ENCODE measurements around the gene IGFL4. TPM values are rescaled to one million over a fixed set of nuclear protein-coding genes. Genes with fewer than 3 reads are reported as not detected.

IGFL4 gene
- total RNA-seq, 1 donor from 2014 or later, result 0.84 TPM

DNA sequence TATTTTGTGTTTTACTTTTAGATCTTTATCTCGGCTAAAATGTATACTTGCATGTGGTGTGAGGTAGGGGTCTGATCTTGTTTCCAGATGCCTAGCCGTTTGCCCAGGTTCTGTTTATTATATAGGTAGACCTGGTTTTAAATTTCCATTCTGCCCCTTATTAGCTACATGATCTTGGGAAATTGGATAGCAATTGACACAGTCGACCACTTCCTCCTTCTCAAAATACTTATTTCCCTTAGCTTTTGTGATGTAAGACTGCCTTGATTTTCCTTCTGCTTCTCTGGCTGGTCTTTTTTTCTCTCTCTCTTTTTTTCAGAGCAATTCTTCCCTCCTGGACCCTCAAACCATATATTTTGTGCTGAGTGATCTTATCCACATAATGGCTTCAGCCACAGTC lies 15.0 kb downstream of the IGFL4 start:
- Mint-ChIP-seq H3K36me3 (ENCODE audit: insufficient read depth) (peaks cover 8% of the 10 kb centered on the region), H3K4me3 (ENCODE audit: low read depth) (no peak overlapping the region), H3K27ac (no peak overlapping the region), H3K9me3 (ENCODE audit: low read depth) (peaks cover 4% of the 10 kb centered on the region), H3K27me3 (peaks cover 2% of the 10 kb centered on the region), H3K4me1 (ENCODE audit: low read depth) (peaks cover 10% of the 10 kb centered on the region)
- no peak for DNase-seq (ENCODE audit: low spot score, unreplicated experiment)
- TF ChIP-seq, protein P1, sequence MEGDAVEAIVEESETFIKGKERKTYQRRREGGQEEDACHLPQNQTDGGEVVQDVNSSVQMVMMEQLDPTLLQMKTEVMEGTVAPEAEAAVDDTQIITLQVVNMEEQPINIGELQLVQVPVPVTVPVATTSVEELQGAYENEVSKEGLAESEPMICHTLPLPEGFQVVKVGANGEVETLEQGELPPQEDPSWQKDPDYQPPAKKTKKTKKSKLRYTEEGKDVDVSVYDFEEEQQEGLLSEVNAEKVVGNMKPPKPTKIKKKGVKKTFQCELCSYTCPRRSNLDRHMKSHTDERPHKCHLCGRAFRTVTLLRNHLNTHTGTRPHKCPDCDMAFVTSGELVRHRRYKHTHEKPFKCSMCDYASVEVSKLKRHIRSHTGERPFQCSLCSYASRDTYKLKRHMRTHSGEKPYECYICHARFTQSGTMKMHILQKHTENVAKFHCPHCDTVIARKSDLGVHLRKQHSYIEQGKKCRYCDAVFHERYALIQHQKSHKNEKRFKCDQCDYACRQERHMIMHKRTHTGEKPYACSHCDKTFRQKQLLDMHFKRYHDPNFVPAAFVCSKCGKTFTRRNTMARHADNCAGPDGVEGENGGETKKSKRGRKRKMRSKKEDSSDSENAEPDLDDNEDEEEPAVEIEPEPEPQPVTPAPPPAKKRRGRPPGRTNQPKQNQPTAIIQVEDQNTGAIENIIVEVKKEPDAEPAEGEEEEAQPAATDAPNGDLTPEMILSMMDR (IDR thresholded peaks at IDR 0.05; ENCODE audit: unreplicated experiment), result no peak

DNA sequence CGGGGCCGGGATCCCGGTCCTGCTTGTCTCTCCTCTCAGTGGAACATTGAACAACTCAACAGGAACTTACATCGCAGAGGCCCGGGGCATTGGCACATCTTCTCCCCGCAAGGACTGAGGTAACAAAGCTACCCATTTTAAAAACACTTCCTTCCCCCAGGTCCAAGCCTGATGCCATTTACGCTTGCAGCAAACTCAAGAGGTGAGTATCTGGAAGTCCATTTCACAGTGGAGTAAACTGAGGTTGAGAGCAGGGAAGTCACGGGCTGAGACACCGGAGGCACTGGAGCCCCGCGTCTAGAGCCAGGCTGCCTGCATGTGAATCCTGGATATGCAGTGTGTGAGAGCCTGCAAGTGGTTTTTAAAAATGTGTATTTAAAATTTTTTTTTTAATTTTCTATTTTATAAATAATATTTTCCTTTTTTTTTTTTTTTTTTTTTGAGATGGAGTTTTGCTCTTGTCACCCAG lies 17.5 kb downstream of the IGFL4 start:
- Mint-ChIP-seq H3K27ac (no peak overlapping the region), H3K9me3 (ENCODE audit: low read depth) (peaks cover 4% of the 10 kb centered on the region), H3K36me3 (ENCODE audit: insufficient read depth) (peaks cover 8% of the 10 kb centered on the region), H3K4me1 (ENCODE audit: low read depth) (no peaks in the 10 kb centered on the region), H3K27me3 (no peaks in the 10 kb centered on the region), H3K4me3 (ENCODE audit: low read depth) (no peak overlapping the region)
- DNase-seq (ENCODE audit: low spot score, unreplicated experiment), result no peak
- TF ChIP-seq, protein P1 (IDR thresholded peaks at IDR 0.05; ENCODE audit: unreplicated experiment), result no peak

DNA sequence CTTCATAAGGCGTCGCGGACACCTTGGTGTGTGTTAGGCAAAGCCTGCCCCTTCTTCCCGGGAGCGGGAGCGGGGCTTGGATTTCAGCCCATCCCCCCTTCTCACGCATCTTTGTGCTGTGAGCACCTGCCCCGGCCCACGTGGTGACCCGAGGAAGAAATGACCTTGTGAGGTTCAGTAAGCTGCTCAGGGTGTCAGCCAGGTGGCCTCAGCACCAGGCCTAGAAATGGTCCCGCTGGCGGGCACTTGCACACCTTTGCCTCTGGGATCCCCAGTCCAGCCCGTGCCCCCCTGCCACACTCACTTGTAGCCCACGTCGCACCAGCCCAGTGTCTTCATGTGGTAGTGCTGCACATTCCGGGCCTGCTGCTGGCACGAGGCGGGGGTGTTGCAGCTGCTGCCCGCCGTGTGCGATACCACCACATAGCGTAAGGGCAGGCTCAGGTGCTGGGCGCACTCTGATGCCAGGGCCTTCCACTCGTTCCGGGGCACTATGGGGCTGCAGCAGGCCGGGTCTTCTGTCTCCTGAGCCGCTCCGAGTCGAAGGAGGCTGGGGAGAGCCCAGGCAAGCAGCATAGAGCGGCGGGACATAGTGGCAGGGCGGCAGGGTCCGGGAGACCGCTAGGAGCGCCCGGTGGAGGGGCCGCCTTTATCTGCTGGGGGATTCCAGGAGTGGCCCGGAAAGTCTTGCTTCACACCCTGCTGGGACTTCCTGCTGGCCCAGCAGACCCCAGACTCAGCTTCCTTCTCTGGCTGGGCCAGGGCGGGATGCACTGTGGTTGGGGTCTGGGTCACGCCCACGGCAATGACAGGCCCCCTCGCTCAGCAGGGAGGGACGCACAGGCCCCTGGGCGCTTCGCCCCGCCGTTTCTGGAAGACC lies 18.1 kb downstream of the IGFL4 start, which contains the start of gene PGLYRP1:
TSS of gene PGLYRP1 (minus strand) at position 623 of the 880 bp plus-strand sequence. CDS start at position 591, 32 bp downstream.
- TF ChIP-seq, protein P1 (IDR thresholded peaks at IDR 0.05; ENCODE audit: unreplicated experiment), result no peak
- H3K4me1 Mint-ChIP-seq (ENCODE audit: low read depth), result no peaks in the 10 kb centered on the region
- DNase-seq (ENCODE audit: low spot score, unreplicated experiment), result no peak
- H3K27me3 Mint-ChIP-seq, result no peaks in the 10 kb centered on the region
- peaks cover 8% of the 10 kb centered on the region for H3K36me3 Mint-ChIP-seq (ENCODE audit: insufficient read depth)
- peaks cover 4% of the 10 kb centered on the region for H3K9me3 Mint-ChIP-seq (ENCODE audit: low read depth)
- no peak within 1 kb of the TSS for H3K4me3 Mint-ChIP-seq (ENCODE audit: low read depth)
- no peak within 1 kb of the TSS for H3K27ac Mint-ChIP-seq

DNA sequence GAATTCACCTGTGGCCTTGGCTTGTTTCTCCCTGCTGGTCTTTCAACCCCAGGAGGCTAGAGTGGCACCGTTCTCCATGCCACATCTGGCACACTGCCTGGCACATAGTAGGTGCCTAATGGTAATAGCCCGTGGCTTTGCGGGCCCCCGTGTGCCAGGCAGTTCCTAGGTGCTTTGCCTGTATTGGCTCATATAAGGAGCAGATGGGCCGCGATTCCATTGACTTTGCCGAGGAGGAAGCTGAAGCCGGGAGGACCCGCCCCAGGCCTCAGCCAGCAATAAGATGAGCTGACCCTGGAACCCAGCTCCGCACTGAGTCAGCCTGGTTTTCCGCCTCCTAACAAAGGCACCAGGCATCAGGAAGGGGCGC lies 18.8 kb downstream of the IGFL4 start:
- TF ChIP-seq, protein P1 (IDR thresholded peaks at IDR 0.05; ENCODE audit: unreplicated experiment), result no peak
- Mint-ChIP-seq H3K4me1 (ENCODE audit: low read depth) (no peaks in the 10 kb centered on the region), H3K9me3 (ENCODE audit: low read depth) (peaks cover 4% of the 10 kb centered on the region), H3K27ac (no peak overlapping the region), H3K27me3 (no peaks in the 10 kb centered on the region), H3K36me3 (ENCODE audit: insufficient read depth) (peaks cover 8% of the 10 kb centered on the region), H3K4me3 (ENCODE audit: low read depth) (no peak overlapping the region)
- DNase-seq (ENCODE audit: low spot score, unreplicated experiment), result no peak

DNA sequence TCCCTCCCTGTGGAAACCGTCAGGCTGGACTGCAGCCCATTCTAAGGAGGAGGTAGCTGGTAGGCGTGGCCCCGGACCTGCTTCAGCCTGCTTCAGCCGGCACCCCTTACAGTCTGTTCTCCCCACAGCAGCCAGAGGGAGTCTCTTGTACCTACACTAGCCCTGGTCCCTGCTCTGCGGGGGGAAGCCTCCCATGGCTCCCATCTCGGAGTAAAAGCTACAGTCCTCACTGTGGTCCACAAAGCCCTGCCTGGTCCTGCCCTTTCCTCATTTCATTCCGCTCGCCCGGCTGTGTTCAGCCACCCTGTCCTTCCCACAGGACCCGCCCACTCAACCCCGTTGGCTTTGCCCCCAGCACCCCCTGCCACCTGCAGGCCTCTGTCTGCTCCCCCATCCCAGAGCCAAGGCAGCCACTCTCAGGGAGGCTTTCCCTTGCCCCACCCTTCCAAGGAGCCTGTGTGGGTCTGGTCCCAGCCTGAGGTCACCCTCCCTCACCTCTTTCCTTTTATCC lies 19.2 kb downstream of the IGFL4 start:
- H3K9me3 Mint-ChIP-seq (ENCODE audit: low read depth), result peaks cover 4% of the 10 kb centered on the region
- H3K27me3 Mint-ChIP-seq, result no peaks in the 10 kb centered on the region
- peaks cover 8% of the 10 kb centered on the region for H3K36me3 Mint-ChIP-seq (ENCODE audit: insufficient read depth)
- no peak overlapping the region for H3K4me3 Mint-ChIP-seq (ENCODE audit: low read depth)
- H3K4me1 Mint-ChIP-seq (ENCODE audit: low read depth), result no peaks in the 10 kb centered on the region
- TF ChIP-seq, protein P1 (IDR thresholded peaks at IDR 0.05; ENCODE audit: unreplicated experiment), result no peak
- no peak for DNase-seq (ENCODE audit: low spot score, unreplicated experiment)
- H3K27ac Mint-ChIP-seq, result no peak overlapping the region

All from progenitor cell of endocrine pancreas (in vitro differentiated cells).